C4-2B (cell line): ENCODE data around the gene U2AF2.

Source experiments
- CTCF ChIP-seq: fragments of 450-650 bp; conservative IDR thresholded peaks from 2 replicates; pipeline ENCODE4 v1.5.1; 2017; ENCODE audit warnings: mild to moderate bottlenecking
- ZFX ChIP-seq: fragments of 450-650 bp; IDR thresholded peaks from 2 replicates; pipeline ENCODE4 v1.6.1; 2017

- TF ChIP-seq CTCF = no peak
- no peak for TF ChIP-seq ZFX
These were observed 13.2 kb upstream of the U2AF2 start for GRCh38 chr19:55641426-55642152.
